PFSK-1 (cell line): ENCODE results near the gene ARHGAP25.

Experiments used
- FOXP2 ChIP-seq: optimal IDR thresholded peaks from 2 replicates; pipeline ENCODE3; 2011; ENCODE audit warnings: borderline replicate concordance, control low read depth, inconsistent platforms; ENCODE audit not compliant: insufficient read depth; ENCODE audit errors: extremely low read length, extremely low read depth
- POLR2AphosphoS5 ChIP-seq: IDR thresholded peaks from 2 replicates; pipeline ENCODE4 v1.6.1; 2012; ENCODE audit warnings: low read depth, mild to moderate bottlenecking, control low read depth, low read length, moderate library complexity
- SIN3A ChIP-seq: IDR thresholded peaks from 2 replicates; pipeline ENCODE4 v1.6.1; 2012; ENCODE audit warnings: mild to moderate bottlenecking, low read length, moderate library complexity, borderline replicate concordance; ENCODE audit not compliant: insufficient read depth
- TAF1 ChIP-seq: IDR thresholded peaks from 2 replicates; pipeline ENCODE4 v1.6.1; 2012; ENCODE audit warnings: low read length, control low read depth, borderline replicate concordance; ENCODE audit not compliant: insufficient read depth
- TF ChIP-seq, protein P1 (sequence below), 2 experiments: IDR thresholded peaks; 2 replicates each; pipeline versions ENCODE4 v1.6.1 to v1.8.0; 2011 to 2012; ENCODE audit warnings: low read depth in 2 of 2, low read length in 2 of 2, control low read depth in 1 of 2, inconsistent platforms in 1 of 2, mild to moderate bottlenecking in 1 of 2, moderate library complexity in 1 of 2; ENCODE audit not compliant: insufficient read depth in 1 of 2

The ARHGAP25 gene

DNA sequence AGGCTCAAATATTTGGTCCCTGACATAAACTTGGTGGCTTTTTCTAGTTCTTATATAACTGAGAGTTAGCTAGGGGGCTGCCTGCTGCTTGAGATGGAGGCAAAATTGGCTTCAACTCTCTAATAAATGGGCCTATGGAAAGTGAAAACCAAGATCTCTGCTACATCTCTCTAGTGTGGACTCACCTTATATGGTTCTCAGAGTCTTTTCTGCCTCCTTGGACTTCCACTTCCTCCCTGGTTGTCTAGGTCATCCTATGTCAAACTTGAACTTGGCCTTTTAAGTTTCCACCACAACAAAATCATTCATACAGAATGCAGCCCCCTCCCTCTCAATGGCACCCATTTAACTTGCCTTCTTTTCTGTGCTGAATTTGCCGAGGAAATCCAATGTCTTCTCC is 23.9 kb upstream of the ARHGAP25 start:
- TF ChIP-seq SIN3A: no peak
- no peak for TF ChIP-seq TAF1
- TF ChIP-seq FOXP2: no peak
- no peak for TF ChIP-seq POLR2AphosphoS5
- TF ChIP-seq, protein P1, sequence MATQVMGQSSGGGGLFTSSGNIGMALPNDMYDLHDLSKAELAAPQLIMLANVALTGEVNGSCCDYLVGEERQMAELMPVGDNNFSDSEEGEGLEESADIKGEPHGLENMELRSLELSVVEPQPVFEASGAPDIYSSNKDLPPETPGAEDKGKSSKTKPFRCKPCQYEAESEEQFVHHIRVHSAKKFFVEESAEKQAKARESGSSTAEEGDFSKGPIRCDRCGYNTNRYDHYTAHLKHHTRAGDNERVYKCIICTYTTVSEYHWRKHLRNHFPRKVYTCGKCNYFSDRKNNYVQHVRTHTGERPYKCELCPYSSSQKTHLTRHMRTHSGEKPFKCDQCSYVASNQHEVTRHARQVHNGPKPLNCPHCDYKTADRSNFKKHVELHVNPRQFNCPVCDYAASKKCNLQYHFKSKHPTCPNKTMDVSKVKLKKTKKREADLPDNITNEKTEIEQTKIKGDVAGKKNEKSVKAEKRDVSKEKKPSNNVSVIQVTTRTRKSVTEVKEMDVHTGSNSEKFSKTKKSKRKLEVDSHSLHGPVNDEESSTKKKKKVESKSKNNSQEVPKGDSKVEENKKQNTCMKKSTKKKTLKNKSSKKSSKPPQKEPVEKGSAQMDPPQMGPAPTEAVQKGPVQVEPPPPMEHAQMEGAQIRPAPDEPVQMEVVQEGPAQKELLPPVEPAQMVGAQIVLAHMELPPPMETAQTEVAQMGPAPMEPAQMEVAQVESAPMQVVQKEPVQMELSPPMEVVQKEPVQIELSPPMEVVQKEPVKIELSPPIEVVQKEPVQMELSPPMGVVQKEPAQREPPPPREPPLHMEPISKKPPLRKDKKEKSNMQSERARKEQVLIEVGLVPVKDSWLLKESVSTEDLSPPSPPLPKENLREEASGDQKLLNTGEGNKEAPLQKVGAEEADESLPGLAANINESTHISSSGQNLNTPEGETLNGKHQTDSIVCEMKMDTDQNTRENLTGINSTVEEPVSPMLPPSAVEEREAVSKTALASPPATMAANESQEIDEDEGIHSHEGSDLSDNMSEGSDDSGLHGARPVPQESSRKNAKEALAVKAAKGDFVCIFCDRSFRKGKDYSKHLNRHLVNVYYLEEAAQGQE (IDR thresholded peaks at IDR 0.05; ENCODE audit: insufficient read depth in 1 of 2, low read depth in 2 of 2, low read length in 2 of 2): no peak

DNA sequence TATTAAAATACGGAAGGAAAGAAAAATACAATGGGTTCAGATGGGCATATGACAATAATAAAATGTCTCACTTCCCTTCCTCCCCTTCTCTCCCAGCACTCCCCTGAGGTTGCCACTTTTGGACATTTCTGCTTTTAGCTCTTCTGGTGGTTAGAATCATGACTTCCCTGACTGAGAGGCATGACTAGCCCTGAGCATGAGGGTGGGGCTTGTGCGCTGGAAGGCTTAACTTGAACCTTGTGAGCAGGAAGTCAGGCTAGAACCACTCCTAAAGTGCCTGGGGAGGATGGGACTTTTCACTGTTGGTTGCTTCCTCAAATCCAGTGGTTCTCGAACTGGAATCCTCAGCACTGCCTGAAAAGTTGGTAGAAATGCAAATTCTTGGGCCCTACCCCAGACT is 19.7 kb upstream of the ARHGAP25 start:
- TF ChIP-seq, protein P1 (IDR thresholded peaks at IDR 0.05; ENCODE audit: insufficient read depth in 1 of 2, low read depth in 2 of 2, low read length in 2 of 2): no peak
- TF ChIP-seq SIN3A (no peak), POLR2AphosphoS5 (no peak), FOXP2 (no peak), TAF1 (no peak)

GRCh38 chr2:68715353-68716041 is 19.1 kb upstream of the ARHGAP25 start:
- no peak for TF ChIP-seq SIN3A
- TF ChIP-seq POLR2AphosphoS5: no peak
- TF ChIP-seq, protein P1 (IDR thresholded peaks at IDR 0.05; ENCODE audit: insufficient read depth in 1 of 2, low read depth in 2 of 2, low read length in 2 of 2): no peak
- TF ChIP-seq FOXP2: no peak
- no peak for TF ChIP-seq TAF1

- TF ChIP-seq, protein P1 (IDR thresholded peaks at IDR 0.05; ENCODE audit: insufficient read depth in 1 of 2, low read depth in 2 of 2, low read length in 2 of 2): no peak
- TF ChIP-seq TAF1: no peak
- no peak for TF ChIP-seq SIN3A
- TF ChIP-seq FOXP2: no peak
- no peak for TF ChIP-seq POLR2AphosphoS5
These were observed 17.9 kb upstream of the ARHGAP25 start for GRCh38 chr2:68716604-68717304.
